H1 (cell line): ENCODE results near the gene SRP14. TPM values are rescaled to one million over a fixed set of nuclear protein-coding genes. Genes with fewer than 3 reads are reported as not detected.

Experiments
- CTCF ChIA-PET: fragments of 300-600 bp; sonication (Branson Sonifier 250); formaldehyde crosslinking; loops from one replicate; lab custom pipeline; 2021; ENCODE audit not compliant: partially characterized antibody; lab: Charles Lee
- POLR2A ChIA-PET: fragments of 300-600 bp; sonication (Branson Sonifier 250); formaldehyde crosslinking; loops from one replicate; lab custom pipeline; 2021; ENCODE audit warnings: inconsistent platforms; ENCODE audit not compliant: partially characterized antibody; lab: Charles Lee
- DNase-seq, 2 experiments: peaks; one replicate each; pipeline versions ENCODE4 v3.0.0 to v3.0.0-alpha.2; 2010 to 2022; ENCODE audit warnings: low spot score in 2 of 2, low read depth in 1 of 2, mixed read lengths in 1 of 2
- FAIRE-seq: peaks from 2 replicates; lab custom pipeline; 2011; peaks lifted over from hg19 to GRCh38; lab: Jason Lieb, UNC
- H2AFZ ChIP-seq: 2 replicates; pipeline ENCODE4 v1.8.1; 2012; ENCODE audit warnings: low read length, inconsistent platforms
- H2AK5ac ChIP-seq: 2 replicates; pipeline ENCODE4 v1.6.1; 2013; ENCODE audit warnings: low read depth, low read length
- H2BK120ac ChIP-seq: replicated peaks from 2 replicates; pipeline ENCODE3; 2013; ENCODE audit warnings: low read depth, low read length, inconsistent platforms
- H2BK12ac ChIP-seq: 2 replicates; pipeline ENCODE4 v1.6.1; 2013; ENCODE audit warnings: low read depth, low read length
- H2BK15ac ChIP-seq: 2 replicates; pipeline ENCODE4 v1.6.1; 2013; ENCODE audit warnings: low read length
- H2BK20ac ChIP-seq: 2 replicates; pipeline ENCODE4 v1.6.1; 2013; ENCODE audit warnings: low read length
- H2BK5ac ChIP-seq: 2 replicates; pipeline ENCODE4 v1.6.1; 2013; ENCODE audit warnings: low read depth, low read length
- H3K14ac ChIP-seq: 2 replicates; pipeline ENCODE4 v1.6.1; 2013; ENCODE audit warnings: inconsistent platforms; ENCODE audit not compliant: insufficient read length
- H3K18ac ChIP-seq: 2 replicates; pipeline ENCODE4 v1.6.1; 2013; ENCODE audit warnings: low read length; ENCODE audit errors: extremely low read depth
- H3K23ac ChIP-seq: 2 replicates; pipeline ENCODE4 v1.6.1; 2013; ENCODE audit warnings: inconsistent platforms; ENCODE audit not compliant: insufficient read length
- H3K23me2 ChIP-seq: 2 replicates; pipeline ENCODE4 v1.6.1; 2013; ENCODE audit warnings: low read depth, low read length
- H3K27ac ChIP-seq: 2 replicates; pipeline ENCODE4 v1.6.1; 2011; ENCODE audit warnings: low read depth, low read length, inconsistent platforms
- H3K27me3 ChIP-seq, 4 experiments: replicated peaks in 1 of 4; 1 replicate in 1 of 4; 2 replicates in 3 of 4; pipeline versions ENCODE4 v1.6.1 to v1.8.1; 2011 to 2013; ENCODE audit warnings: low read length in 3 of 4, mild to moderate bottlenecking in 3 of 4, inconsistent platforms in 2 of 4, mixed read lengths in 2 of 4, moderate library complexity in 1 of 4; ENCODE audit not compliant: control insufficient read depth in 3 of 4, insufficient read depth in 3 of 4; ENCODE audit errors: extremely low read depth in 1 of 4
- H3K36me3 ChIP-seq, 4 experiments: 2 replicates each; pipeline versions ENCODE4 v1.6.1 to v1.8.1; 2011 to 2013; ENCODE audit warnings: mild to moderate bottlenecking in 4 of 4, low read length in 3 of 4, moderate library complexity in 2 of 4, control low read depth in 1 of 4, inconsistent platforms in 1 of 4; ENCODE audit not compliant: insufficient read depth in 4 of 4, control insufficient read depth in 2 of 4
- H3K4ac ChIP-seq: replicated peaks from 2 replicates; pipeline ENCODE3; 2013; ENCODE audit warnings: low read length, low read depth, mixed read lengths, inconsistent platforms; ENCODE audit not compliant: insufficient read length
- H3K4me1 ChIP-seq, 4 experiments: replicated peaks in 1 of 4; 1 replicate in 1 of 4; 2 replicates in 3 of 4; pipeline versions ENCODE4 v1.6.1 to v1.8.1; 2011 to 2013; ENCODE audit warnings: low read length in 3 of 4, inconsistent platforms in 2 of 4, mixed read lengths in 1 of 4; ENCODE audit not compliant: insufficient read depth in 4 of 4, control insufficient read depth in 3 of 4
- H3K4me2 ChIP-seq, 2 experiments: 2 replicates each; pipeline versions ENCODE4 v1.6.1 to v1.8.1; 2011 to 2013; ENCODE audit warnings: low read depth in 2 of 2, low read length in 2 of 2, control low read depth in 1 of 2, inconsistent platforms in 1 of 2, mild to moderate bottlenecking in 1 of 2; ENCODE audit not compliant: insufficient read depth in 1 of 2
- H3K4me3 ChIP-seq, 4 experiments: fragments of 200-600, 300-600 bp in 1 of 4; sonication (generic), shearing (Covaris generic), sonication (Bioruptor Twin) in 1 of 4; 2 replicates each; pipeline versions ENCODE4 v1.5.1 to v1.8.1; 2011 to 2016; ENCODE audit warnings: low read length in 4 of 4, low read depth in 3 of 4, control low read depth in 2 of 4, inconsistent platforms in 2 of 4, mild to moderate bottlenecking in 2 of 4, mixed read lengths in 1 of 4, moderate library complexity in 1 of 4; ENCODE audit not compliant: insufficient read depth in 2 of 4; ENCODE audit errors: extremely low read depth in 1 of 4
- H3K56ac ChIP-seq: replicated peaks from 2 replicates; pipeline ENCODE3; 2013; ENCODE audit warnings: low read depth, mild to moderate bottlenecking, mixed read lengths, low read length, inconsistent platforms; ENCODE audit not compliant: insufficient read length
- H3K79me1 ChIP-seq: 2 replicates; pipeline ENCODE4 v1.6.1; 2013; ENCODE audit warnings: low read depth, low read length, control low read depth
- H3K79me2 ChIP-seq, 2 experiments: 2 replicates each; pipeline versions ENCODE4 v1.6.1 to v1.8.1; 2012 to 2013; ENCODE audit warnings: low read length in 2 of 2, mild to moderate bottlenecking in 2 of 2, inconsistent platforms in 1 of 2; ENCODE audit not compliant: insufficient read depth in 2 of 2, control insufficient read depth in 1 of 2
- H3K9ac ChIP-seq, 4 experiments: replicated peaks in 1 of 4; 1 replicate in 1 of 4; 2 replicates in 3 of 4; pipeline versions ENCODE4 v1.6.1 to v1.8.1; 2011 to 2013; ENCODE audit warnings: low read depth in 3 of 4, low read length in 3 of 4, control low read depth in 2 of 4, mild to moderate bottlenecking in 2 of 4, moderate library complexity in 2 of 4, inconsistent platforms in 1 of 4; ENCODE audit errors: extremely low read depth in 1 of 4
- H3K9me3 ChIP-seq, 2 experiments: 2 replicates each; pipeline versions ENCODE4 v1.6.1 to v1.8.1; 2012 to 2013; ENCODE audit warnings: mild to moderate bottlenecking in 2 of 2, moderate library complexity in 2 of 2, control low read depth in 1 of 2, inconsistent platforms in 1 of 2, low read depth in 1 of 2, low read length in 1 of 2, mixed read lengths in 1 of 2; ENCODE audit not compliant: insufficient read depth in 2 of 2
- H4K20me1 ChIP-seq, 2 experiments: replicated peaks in 1 of 2; 2 replicates each; pipeline versions ENCODE3 to v1.8.1; 2011 to 2013; ENCODE audit warnings: inconsistent platforms in 2 of 2, low read length in 2 of 2, mild to moderate bottlenecking in 1 of 2; ENCODE audit not compliant: insufficient read depth in 2 of 2, control insufficient read depth in 1 of 2
- H4K5ac ChIP-seq: 2 replicates; pipeline ENCODE4 v1.6.1; 2013; ENCODE audit warnings: low read length, low read depth, mixed read lengths, inconsistent platforms; ENCODE audit not compliant: insufficient read length
- H4K8ac ChIP-seq: 2 replicates; pipeline ENCODE4 v1.8.0; 2013; ENCODE audit warnings: mild to moderate bottlenecking, moderate library complexity, low read length, inconsistent platforms; ENCODE audit not compliant: insufficient read depth; ENCODE audit errors: extremely low read depth
- H4K91ac ChIP-seq: replicated peaks from 2 replicates; pipeline ENCODE3; 2013; ENCODE audit warnings: low read length, mixed read lengths, inconsistent platforms; ENCODE audit not compliant: insufficient read length
- EGR1 ChIP-seq: IDR thresholded peaks from 2 replicates; pipeline ENCODE4 v1.6.1; 2011; ENCODE audit warnings: low read depth, low read length, borderline replicate concordance
- KDM1A ChIP-seq: fragments of 200-600, 300-600 bp; sonication (generic); IDR thresholded peaks from 2 replicates; pipeline ENCODE4 v1.7.1; 2016; ENCODE audit warnings: mild to moderate bottlenecking, low read length, borderline replicate concordance
- WGBS, 2 experiments: shearing (Covaris generic) in 1 of 2; methylation state at CpG; one replicate each; pipeline versions ENCODE4 v1.1.6 to v1.1.7; 2013 to 2015; ENCODE audit warnings: low lambda C conversion rate in 2 of 2, mixed read lengths in 2 of 2, inconsistent platforms in 1 of 2, low coverage in 1 of 2, missing lambda C conversion rate in 1 of 2; ENCODE audit not compliant: insufficient replicate concordance in 2 of 2, insufficient coverage in 1 of 2, insufficient read length in 1 of 2; ENCODE audit errors: extremely low coverage in 1 of 2, missing lambda C conversion rate in 1 of 2; 5-methylcytosine and 5-hydroxymethylcytosine counted together
- polyA plus RNA-seq, 7 experiments: library from polyadenylated mRNA; depleted of rRNA in 3 of 7; stranded (reverse) in 5 of 7; unstranded in 2 of 7; fragments of >200 nt in 5 of 7; fragments of 200-250 nt in 2 of 7; gene quantifications; 1 replicate in 5 of 7; 2 replicates in 1 of 7; 4 replicates in 1 of 7; pipeline versions ENCODE4 v1.2.1 to v1.2.3, GENCODE V29; 2011 to 2013; ENCODE audit warnings: missing spikeins in 2 of 7, mixed read lengths in 2 of 7
- total RNA-seq: library from RNA; stranded (reverse); fragmentation: NEBNext Ultra II Directional; extraction: Animal tissue kit (Norgen Biotek cat#: 25700); gene quantifications from 2 replicates; pipeline ENCODE4 v1.2.1, GENCODE V29; 2021

Gene SRP14
- total and polyA plus RNA-seq, 2 of the 8 experiments (the other 6 are each of a cell fraction or from before 2014, with no cell fraction given): 186 to 223 TPM

DNA sequence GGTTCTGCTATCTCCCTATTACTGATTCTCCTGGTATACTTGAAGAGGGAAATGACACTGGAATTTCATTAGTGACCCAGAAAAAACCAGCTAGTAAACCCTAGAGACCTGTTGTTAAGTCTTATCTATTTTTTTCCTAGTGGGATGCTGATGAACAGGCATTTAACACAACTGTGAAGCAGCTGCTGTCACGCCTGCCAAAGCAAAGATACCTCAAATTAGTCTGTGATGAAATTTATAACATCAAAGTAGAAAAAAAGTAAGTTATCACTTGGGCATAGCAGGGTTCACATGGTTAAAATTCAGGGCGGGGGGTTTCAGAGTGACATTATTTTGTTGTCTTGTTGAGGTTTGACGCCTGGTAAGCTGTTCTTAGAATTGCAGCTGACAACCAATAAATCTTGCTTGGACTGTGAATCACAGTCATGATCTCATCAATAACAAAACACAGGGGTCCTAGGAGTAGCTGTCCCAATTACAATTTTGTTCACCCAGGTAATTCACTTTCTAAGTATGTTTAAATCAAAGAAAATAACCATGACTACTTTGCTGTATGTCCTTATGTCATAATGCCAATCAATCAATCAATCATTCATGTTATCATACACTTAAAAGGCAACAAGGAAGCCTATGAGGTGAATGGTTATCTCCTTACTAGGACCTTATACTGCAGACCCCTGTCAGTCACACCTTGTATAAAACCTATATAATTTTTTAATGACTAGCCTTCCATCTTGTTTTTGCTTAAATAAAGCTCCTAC is 4.6 kb downstream of the SRP14 start:
- CTCF ChIA-PET: interaction anchor here (0.6 to 21.9 kb wide), 8 partner anchors 11 to 240 kb away, joined by 3 to 406 read pairs (median 3); partner anchors contain the start of gene BMF
- H4K91ac ChIP-seq: no peak overlapping the region
- TF ChIP-seq KDM1A (no peak), EGR1 (no peak)

More for the DNA sequence above, 4.6 kb downstream of the SRP14 start:
- Histone ChIP-seq H3K56ac (no peak overlapping the region), H4K8ac (no peak overlapping the region), H3K4me1 (peaks cover 0 to 3% (median 0%) of the 10 kb centered on the region in 4 experiments; a peak in 2 of 7 replicates), H2BK12ac (no peak overlapping the region), H3K14ac (no peak overlapping the region), H4K20me1 (no peaks in the 10 kb centered on the region), H3K23ac (no peak overlapping the region), H3K79me2 (peaks cover 0 to 14% of the 10 kb centered on the region in 2 experiments; a peak in 3 of 4 replicates), H3K4me3 (no peak overlapping the region), H3K79me1 (no peaks in the 10 kb centered on the region), H3K9me3 (no peaks in the 10 kb centered on the region), H3K4me2 (no peak overlapping the region), H2AK5ac (no peak overlapping the region), H3K27me3 (no peaks in the 10 kb centered on the region), H2BK120ac (no peak overlapping the region), H2BK20ac (no peak overlapping the region), H3K36me3 (peaks cover 20 to 70% (median 54%) of the 10 kb centered on the region in 4 experiments), H3K27ac (no peak overlapping the region), H3K18ac (no peak overlapping the region), H2AFZ (no peak overlapping the region), H2BK15ac (no peak overlapping the region), H3K4ac (no peak overlapping the region), H4K5ac (no peak overlapping the region), H3K9ac (no peak overlapping the region), H3K23me2 (peaks cover 5% of the 10 kb centered on the region), H2BK5ac (no peak overlapping the region)
- POLR2A ChIA-PET: interaction anchor here (0.9 to 1.3 kb wide), 2 partner anchors 55 to 101 kb away, joined by 4 read pairs; partner anchors contain the start of gene EIF2AK4
- no peak for FAIRE-seq
- 88% methylated on average over 3 of the region's 3 CpGs; no CpG with 5 or more reads in 1 of the 2 experiments for WGBS, 2 experiments
- no peak for DNase-seq
